Suppressor macrophage treated with lipopolysaccharide for 4 hours (primary cell): ENCODE data around the gene CELF1.

ENCODE experiments used
- DNase-seq: peaks from one replicate; pipeline ENCODE4 v3.0.0-alpha.2; 2020

Gene CELF1

DNA sequence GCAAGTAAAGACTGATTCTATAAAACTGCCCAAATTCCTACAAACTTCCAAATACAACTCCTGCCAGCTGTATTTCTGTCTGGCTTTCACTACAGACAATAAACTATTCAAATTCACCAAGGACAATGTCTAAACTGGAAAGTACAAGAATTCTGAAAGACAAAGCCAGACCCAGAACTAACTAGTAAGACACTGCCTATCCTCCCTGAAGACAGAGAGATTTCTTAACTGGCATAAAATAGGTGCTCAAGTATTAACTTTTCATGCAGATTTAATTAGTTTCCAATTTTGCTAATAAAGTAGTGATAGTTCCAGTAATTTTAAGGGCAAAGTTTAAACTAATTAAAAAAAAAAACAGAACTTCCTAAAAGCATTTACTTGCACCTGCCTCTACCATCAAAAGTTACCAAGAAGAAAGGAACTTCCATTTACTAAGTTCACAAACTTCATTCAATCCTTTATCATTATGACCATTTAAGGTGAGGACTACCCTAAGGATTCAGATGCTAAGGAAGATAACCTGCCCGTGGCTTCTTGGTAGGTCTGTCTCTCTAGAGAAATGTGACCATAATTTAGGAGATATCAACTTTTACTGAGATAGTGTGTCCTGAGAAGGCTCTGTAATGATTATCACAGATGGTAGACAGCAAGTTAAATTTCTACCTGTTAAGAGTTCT is 45.2 kb downstream of the CELF1 start:
- DNase-seq: no peak

DNA sequence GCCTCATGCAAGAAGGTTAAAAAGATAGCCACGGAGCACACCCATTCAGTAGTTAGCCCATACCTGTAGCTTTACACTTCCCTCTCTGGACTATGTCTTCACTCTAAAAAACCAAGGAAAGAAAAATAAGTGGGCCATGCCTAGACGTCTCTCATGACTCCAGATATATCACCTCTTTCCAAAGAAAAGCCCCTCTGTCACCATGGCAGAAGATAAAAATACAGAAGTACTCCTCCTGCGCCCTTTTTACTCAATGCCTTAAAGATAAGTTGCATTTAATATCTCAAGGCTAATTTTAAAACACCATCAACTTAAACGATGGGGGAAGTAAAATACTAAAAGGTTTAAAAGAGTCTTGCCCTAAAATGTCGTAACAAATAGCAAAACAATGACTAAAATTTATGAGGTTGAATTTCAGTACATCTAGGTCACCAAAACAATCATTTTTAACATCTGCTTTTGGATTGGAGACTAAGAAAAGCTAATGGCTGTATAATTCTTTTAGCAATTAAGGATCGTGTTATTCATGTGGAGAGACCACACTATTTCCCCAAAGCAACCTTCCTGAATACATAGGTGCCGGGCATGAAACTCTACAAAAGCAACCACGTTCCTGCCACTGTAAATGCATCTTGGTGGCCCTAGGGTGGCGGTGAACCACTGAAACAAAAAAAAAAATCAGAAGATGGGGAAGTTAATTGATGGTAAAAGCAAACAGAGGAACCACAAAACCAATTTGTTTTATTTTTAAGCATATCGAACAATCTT is 46.0 kb downstream of the CELF1 start:
- no peak for DNase-seq

GRCh38 chr11:47506373-47506772 is 46.6 kb downstream of the CELF1 start:
- DNase-seq: no peak

- DNase-seq: no peak
Observed at GRCh38 chr11:47504910-47505309, 48.0 kb downstream of the CELF1 start.

DNA sequence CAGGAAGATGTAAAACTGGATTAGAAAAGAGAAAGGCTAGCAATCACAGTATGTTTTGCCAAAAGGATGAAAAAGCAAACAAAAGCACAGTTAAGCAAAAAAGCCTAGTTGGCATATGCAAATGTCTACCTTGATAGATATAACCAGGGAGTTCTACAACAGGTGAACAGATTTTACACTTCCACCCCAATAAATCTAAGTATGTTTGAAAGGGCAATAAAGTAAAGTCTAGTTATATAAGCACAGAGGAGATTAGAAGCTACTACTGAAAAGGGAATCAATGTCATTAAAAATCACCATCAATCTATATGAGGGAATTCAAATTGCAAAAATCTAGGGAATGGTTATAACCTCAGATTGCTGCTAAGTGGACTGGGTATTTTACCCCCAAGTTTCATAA is 49.7 kb downstream of the CELF1 start:
- DNase-seq: no peak

GRCh38 chr11:47502767-47503166 is 50.2 kb downstream of the CELF1 start:
- no peak for DNase-seq

GRCh38 chr11:47501101-47501500 is 51.8 kb downstream of the CELF1 start:
- no peak for DNase-seq

DNA sequence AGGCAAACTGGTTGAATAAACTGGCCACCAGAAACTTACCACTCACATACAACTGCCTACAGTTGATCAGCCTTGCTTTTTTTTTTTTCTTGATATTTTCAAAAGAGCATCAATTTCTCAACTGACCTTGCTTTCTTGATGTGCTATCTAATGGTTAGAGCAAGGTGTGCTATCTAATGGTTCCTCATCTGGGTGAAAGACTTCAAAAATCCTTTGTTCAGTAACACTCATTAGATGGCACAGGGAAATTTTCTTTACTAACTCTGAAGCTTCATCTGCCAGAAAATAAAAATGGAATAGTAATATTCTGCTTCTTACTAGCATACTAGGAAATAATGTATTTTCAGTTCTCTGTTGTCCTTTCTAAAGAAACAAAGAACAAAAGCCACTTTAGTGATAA is 52.8 kb downstream of the CELF1 start:
- no peak for DNase-seq

DNA sequence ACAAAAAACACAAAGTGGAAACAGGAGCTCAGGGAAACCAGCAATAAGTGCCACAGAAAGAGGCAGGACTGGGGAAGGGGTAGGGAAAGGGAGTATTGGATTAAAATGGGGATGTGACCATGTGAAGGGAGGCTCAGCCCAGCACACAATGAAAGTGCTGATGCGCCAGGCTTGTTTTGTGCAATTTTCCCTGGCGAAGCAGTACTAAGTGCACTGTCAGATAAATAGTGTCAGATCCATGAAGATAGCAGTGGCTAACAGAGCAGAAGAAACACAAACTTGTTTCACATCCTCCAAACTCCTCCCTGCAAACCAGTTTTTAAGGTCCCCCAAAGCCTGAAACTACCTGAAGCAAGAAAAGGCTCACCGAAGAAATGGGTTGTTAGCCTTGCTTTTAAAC is 53.3 kb downstream of the CELF1 start:
- peak; percentile 56 for DNase-seq

- DNase-seq: peak; percentile 45
Observed at GRCh38 chr11:47499161-47499560, 53.8 kb downstream of the CELF1 start.

DNA sequence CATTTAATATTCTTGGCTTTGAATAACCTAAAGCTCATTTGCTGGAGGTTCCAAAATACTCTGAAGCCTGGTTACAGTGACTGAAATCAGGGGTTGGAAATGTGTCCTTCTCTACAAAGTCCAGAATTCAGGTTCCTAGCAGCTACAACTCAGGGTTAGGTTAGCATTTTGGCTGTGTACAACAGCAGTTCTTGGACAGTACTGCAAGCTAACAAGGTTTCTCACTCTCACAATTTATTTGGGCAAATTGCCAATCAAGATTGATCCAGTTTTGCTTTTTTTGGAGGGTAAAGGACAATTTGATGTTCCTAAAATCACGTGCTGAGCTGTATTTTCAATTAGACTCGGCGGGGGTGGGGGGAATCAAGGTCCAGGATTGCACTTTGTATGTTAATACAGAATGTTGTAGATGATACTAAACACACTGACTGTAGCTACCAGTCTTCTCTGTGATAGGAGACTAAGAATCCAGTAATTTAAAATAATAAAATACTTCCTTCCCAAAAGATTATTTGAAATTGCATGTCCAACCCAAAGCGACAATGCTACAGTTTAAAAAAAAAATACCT is 54.3 kb downstream of the CELF1 start:
- no peak for DNase-seq

- DNase-seq: no peak
Observed at GRCh38 chr11:47498149-47498548, 54.8 kb downstream of the CELF1 start.

- no peak for DNase-seq
Observed at GRCh38 chr11:47496808-47497207, 56.1 kb downstream of the CELF1 start.

GRCh38 chr11:47495856-47496217 is 57.1 kb downstream of the CELF1 start:
- no peak for DNase-seq

GRCh38 chr11:47495011-47495855 is 57.7 kb downstream of the CELF1 start:
- DNase-seq: peak; percentile 76

DNA sequence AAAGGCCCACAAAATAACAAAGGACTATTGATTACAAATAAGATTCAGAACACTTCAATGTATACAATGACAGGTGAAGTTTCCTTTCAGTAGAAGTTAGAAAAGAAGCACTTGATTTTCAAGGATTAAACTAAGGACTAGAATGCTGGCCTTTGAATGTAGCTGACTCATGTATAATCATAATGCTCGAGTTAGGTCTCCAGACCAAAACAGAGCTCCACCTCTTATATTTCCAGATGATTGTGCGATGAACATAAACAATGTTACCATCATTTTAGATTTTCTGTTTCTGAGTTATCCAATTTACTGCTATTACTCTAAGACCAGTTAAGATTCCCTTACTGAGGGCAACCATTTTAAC is 63.6 kb downstream of the CELF1 start:
- no peak for DNase-seq

DNA sequence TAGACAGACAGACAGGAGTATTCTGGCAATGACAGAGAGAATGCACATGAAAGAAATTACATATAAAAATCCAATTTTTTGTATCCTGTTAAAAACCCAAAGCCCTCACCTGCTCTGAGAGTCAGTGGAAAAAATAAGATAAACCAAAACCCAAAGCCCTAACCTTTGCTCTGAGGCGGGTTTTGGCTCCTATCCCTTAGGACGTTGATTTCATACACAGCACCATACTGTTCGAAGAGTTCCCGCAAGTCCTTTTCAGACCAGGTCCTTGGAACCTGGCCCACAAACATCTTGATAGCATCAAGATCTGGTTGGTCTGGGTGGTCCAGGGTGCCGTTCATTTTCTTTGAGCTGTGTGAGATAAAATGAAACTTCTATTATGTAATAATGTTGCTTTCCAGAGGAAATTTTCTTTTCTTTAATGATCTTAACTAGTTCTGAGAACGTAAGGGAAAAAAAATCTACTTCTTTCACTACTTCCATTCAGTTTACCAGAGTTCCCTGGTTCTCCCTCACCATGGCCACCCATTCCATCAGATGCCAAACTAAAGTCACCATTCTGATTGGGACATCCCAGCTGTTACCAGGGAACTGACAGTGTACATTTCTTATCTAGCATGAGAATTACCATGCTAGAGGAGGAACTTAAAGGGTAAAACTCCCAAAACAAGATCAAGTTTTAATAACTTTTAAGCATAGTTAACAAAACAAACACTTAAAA is 64.1 kb downstream of the CELF1 start:
- no peak for DNase-seq

- no peak for DNase-seq
Observed at GRCh38 chr11:47488111-47488510, 64.8 kb downstream of the CELF1 start.

- DNase-seq: no peak
Observed at GRCh38 chr11:47487421-47487820, 65.5 kb downstream of the CELF1 start.

DNA sequence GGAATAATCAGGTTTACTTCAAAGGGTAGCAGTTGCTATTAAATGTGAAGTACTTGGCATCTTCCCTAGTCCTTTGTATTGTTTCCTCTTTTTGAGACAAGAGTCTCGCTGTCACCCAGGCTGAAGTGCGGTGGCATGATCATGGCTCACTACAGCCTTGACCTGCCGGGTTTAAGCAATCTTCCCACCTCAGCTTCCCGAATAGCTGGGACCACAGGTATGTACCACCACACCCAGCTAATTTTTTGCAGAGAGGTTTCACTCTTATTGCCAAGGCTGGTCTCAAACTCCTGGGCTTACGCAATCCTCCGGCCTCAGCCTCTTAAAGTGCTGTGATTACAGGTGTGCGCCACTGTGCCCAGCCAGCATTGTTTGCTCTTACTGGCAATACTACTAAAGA is 67.8 kb downstream of the CELF1 start:
- DNase-seq: peak; percentile 35

GRCh38 chr11:47483457-47483856 is 69.5 kb downstream of the CELF1 start:
- peak; percentile 59 for DNase-seq

GRCh38 chr11:47480762-47481161 is 72.2 kb downstream of the CELF1 start:
- no peak for DNase-seq
